IMR-90 (cell line): Measurements from ENCODE around the gene ADAMTSL1.

Source experiments
- CEBPB ChIP-seq: IDR thresholded peaks from 2 replicates; pipeline ENCODE4 v1.6.1; 2012; ENCODE audit warnings: low read depth, low read length, improper control_type of control experiment
- TF ChIP-seq, protein P1 (sequence below): conservative IDR thresholded peaks from 2 replicates; pipeline ENCODE4 v1.5.1; 2012; ENCODE audit warnings: mild to moderate bottlenecking, low read depth, low read length, improper control_type of control experiment

DNA sequence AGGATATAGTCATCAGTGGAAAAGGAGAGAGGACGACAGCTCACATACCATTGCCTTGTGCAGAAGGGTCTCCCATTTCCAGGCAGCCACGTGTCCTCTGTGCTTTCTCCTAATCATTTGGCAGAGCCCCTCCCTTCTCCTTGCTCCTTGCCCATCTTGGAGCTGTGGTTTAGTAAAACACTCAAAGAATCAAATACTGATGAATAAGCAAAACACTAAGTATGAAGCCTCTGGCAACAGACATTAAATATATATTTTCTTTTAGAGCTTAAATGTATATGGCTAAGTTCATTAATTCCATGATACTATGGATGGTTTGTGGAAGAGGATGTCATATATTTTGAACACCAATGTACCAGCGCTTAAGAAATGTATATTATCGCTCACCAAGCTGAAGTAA, 280.6 kb downstream of the ADAMTSL1 start:
- TF ChIP-seq CEBPB: no peak
- TF ChIP-seq, protein P1, sequence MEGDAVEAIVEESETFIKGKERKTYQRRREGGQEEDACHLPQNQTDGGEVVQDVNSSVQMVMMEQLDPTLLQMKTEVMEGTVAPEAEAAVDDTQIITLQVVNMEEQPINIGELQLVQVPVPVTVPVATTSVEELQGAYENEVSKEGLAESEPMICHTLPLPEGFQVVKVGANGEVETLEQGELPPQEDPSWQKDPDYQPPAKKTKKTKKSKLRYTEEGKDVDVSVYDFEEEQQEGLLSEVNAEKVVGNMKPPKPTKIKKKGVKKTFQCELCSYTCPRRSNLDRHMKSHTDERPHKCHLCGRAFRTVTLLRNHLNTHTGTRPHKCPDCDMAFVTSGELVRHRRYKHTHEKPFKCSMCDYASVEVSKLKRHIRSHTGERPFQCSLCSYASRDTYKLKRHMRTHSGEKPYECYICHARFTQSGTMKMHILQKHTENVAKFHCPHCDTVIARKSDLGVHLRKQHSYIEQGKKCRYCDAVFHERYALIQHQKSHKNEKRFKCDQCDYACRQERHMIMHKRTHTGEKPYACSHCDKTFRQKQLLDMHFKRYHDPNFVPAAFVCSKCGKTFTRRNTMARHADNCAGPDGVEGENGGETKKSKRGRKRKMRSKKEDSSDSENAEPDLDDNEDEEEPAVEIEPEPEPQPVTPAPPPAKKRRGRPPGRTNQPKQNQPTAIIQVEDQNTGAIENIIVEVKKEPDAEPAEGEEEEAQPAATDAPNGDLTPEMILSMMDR: no peak
